PC-3 (cell line): ENCODE results near the gene FAM229A. TPM values are rescaled to one million over a fixed set of nuclear protein-coding genes. Genes with fewer than 3 reads are reported as not detected.

ENCODE experiments used
- ATAC-seq: fragments of 200-7000 bp; cut with Tn5 transposase; 2 replicates; pipeline ENCODE4 v1.9.1; 2020; ENCODE audit warnings: mild to moderate bottlenecking, moderate library complexity
- BruUV-seq: library from RNA; stranded (reverse); fragments of 400-500 nt; replicated peaks from 2 replicates; lab custom pipeline; 2021; lab: Mats Ljungman, UMichigan
- CTCF ChIA-PET: fragments of 300-600 bp; sonication (Branson Sonifier 250); formaldehyde crosslinking; loops from one replicate; lab custom pipeline; 2022; ENCODE audit warnings: antibody characterized with exemption; lab: Charles Lee
- POLR2A ChIA-PET: fragments of 300-600 bp; sonication (Branson Sonifier 250); formaldehyde crosslinking; loops from one replicate; lab custom pipeline; 2022; ENCODE audit warnings: antibody characterized with exemption; ENCODE audit not compliant: unreplicated experiment; lab: Charles Lee
- DNase-seq: peaks from one replicate; pipeline ENCODE4 v3.0.0-alpha.2; 2015
- H2AFZ ChIP-seq: fragments of 300-600 bp; sonication (generic); 2 replicates; pipeline ENCODE4 v1.6.0; 2016; ENCODE audit warnings: antibody characterized with exemption, low read length
- H3F3A ChIP-seq: fragments of 300-600 bp; sonication (generic); one replicate; pipeline ENCODE4 v1.6.0; 2017; ENCODE audit warnings: antibody characterized with exemption, low read length, control low read depth, mild to moderate bottlenecking; ENCODE audit not compliant: unreplicated experiment
- H3K27ac ChIP-seq: fragments of 300-600 bp; sonication (generic); 2 replicates; pipeline ENCODE4 v1.5.1; 2016; ENCODE audit warnings: mild to moderate bottlenecking, low read length
- H3K27me3 ChIP-seq: fragments of 300-600 bp; sonication (generic); 2 replicates; pipeline ENCODE4 v1.6.1; 2016; ENCODE audit warnings: low read length, mixed read lengths
- H3K36me3 ChIP-seq: fragments of 300-600 bp; sonication (generic); 2 replicates; pipeline ENCODE4 v1.6.1; 2016; ENCODE audit warnings: low read depth, mixed run types, low read length, mixed read lengths
- H3K4me1 ChIP-seq: fragments of 300-600 bp; sonication (generic); 2 replicates; pipeline ENCODE4 v1.5.1; 2016; ENCODE audit warnings: low read length; ENCODE audit not compliant: insufficient read depth
- H3K4me2 ChIP-seq: fragments of 300-600 bp; sonication (generic); 2 replicates; pipeline ENCODE4 v1.6.0; 2016; ENCODE audit warnings: low read length
- H3K4me3 ChIP-seq: fragments of 300-600 bp; sonication (generic); 2 replicates; pipeline ENCODE4 v1.5.1; 2016; ENCODE audit warnings: mild to moderate bottlenecking, low read length, mixed read lengths
- H3K79me2 ChIP-seq: fragments of 300-600 bp; sonication (generic); 2 replicates; pipeline ENCODE4 v1.6.1; 2017; ENCODE audit warnings: low read length, mixed read lengths
- H3K9ac ChIP-seq: fragments of 300-600 bp; sonication (generic); 2 replicates; pipeline ENCODE4 v1.6.0; 2016; ENCODE audit warnings: mild to moderate bottlenecking, low read length
- H3K9me2 ChIP-seq: fragments of 300-600 bp; sonication (generic); replicated peaks from 2 replicates; pipeline ENCODE4 v1.6.1; 2016; ENCODE audit warnings: mixed run types, low read length, mixed read lengths
- H3K9me3 ChIP-seq: fragments of 300-600 bp; sonication (generic); 2 replicates; pipeline ENCODE4 v1.6.1; 2016; ENCODE audit warnings: low read length, mixed read lengths
- H4K20me1 ChIP-seq: fragments of 300-600 bp; sonication (generic); 2 replicates; pipeline ENCODE4 v1.6.1; 2016; ENCODE audit warnings: low read length, mixed read lengths
- EZH2 ChIP-seq: fragments of 300-600 bp; sonication (generic); IDR thresholded peaks from one replicate; pipeline ENCODE4 v1.6.1; 2017; ENCODE audit warnings: antibody characterized with exemption, mild to moderate bottlenecking, low read length; ENCODE audit not compliant: unreplicated experiment
- EZH2phosphoT487 ChIP-seq: fragments of 300-600 bp; sonication (generic); IDR thresholded peaks from 2 replicates; pipeline ENCODE4 v1.6.1; 2018; ENCODE audit warnings: mild to moderate bottlenecking, antibody characterized with exemption, low read length, borderline replicate concordance
- intact Hi-C: fragments of 100-400 bp; cut with micrococcal nuclease; formaldehyde crosslinking; loops from 2 replicates; pipeline ENCODE4 v1.9.0; 2023
- total RNA-seq: library from RNA; depleted of rRNA; stranded (reverse); fragments of >200 nt; gene quantifications from 2 replicates; pipeline ENCODE4 v1.2.3, GENCODE V29; 2014
- TF ChIP-seq, protein P1 (sequence below): fragments of 300-600 bp; sonication (generic); conservative IDR thresholded peaks from 2 replicates; pipeline ENCODE4 v1.5.1; 2017; ENCODE audit warnings: antibody characterized with exemption, low read depth, mild to moderate bottlenecking, low read length

The FAM229A gene
- total RNA-seq, 1 experiment from 2014 or later, result 3.0 TPM

GRCh38 chr1:32393832-32394140, 31.5 kb upstream of the FAM229A start:
- H3K9me2 ChIP-seq, result no peaks in the 10 kb centered on the region
- H3K27me3 ChIP-seq, result no peaks in the 10 kb centered on the region
- TSS peak; percentile 76 for BruUV-seq
- ChIA-PET CTCF (no interaction called here), POLR2A (interaction anchor here (1.3 kb wide), 1 partner anchor 58 kb away, joined by 4 read pairs; the partner anchor contains the start of gene MARCKSL1)
- ATAC-seq (peak; percentile 37), DNase-seq (peak; percentile 31)
- H3K4me3 ChIP-seq, result peak overlapping the region; percentile 87
- H3K79me2 ChIP-seq, result peaks cover 43% of the 10 kb centered on the region
- H3K9ac ChIP-seq, result peak overlapping the region; percentile 83
- peaks cover 14% of the 10 kb centered on the region for H3K4me1 ChIP-seq
- peak overlapping the region; percentile 91 for H3K4me2 ChIP-seq
- H3K36me3 ChIP-seq, result peaks cover 11% of the 10 kb centered on the region; the same call in 1 of the 2 replicates
- H3K27ac ChIP-seq, result peak overlapping the region; percentile 51
- no peaks in the 10 kb centered on the region for H3K9me3 ChIP-seq
- H4K20me1 ChIP-seq, result 0 out of 2 replicates have a peak, but pooled peaks cover 3% of the 10 kb centered on the region
- H3F3A ChIP-seq, result no peaks in the 10 kb centered on the region
- intact Hi-C loops, result loop anchor here (1.0 kb wide), 1 partner anchor 42 kb away; no protein-coding TSS in a partner anchor
- H2AFZ ChIP-seq, result peak overlapping the region; percentile 82
- TF ChIP-seq EZH2 (no peak), EZH2phosphoT487 (no peak)
- TF ChIP-seq, protein P1, sequence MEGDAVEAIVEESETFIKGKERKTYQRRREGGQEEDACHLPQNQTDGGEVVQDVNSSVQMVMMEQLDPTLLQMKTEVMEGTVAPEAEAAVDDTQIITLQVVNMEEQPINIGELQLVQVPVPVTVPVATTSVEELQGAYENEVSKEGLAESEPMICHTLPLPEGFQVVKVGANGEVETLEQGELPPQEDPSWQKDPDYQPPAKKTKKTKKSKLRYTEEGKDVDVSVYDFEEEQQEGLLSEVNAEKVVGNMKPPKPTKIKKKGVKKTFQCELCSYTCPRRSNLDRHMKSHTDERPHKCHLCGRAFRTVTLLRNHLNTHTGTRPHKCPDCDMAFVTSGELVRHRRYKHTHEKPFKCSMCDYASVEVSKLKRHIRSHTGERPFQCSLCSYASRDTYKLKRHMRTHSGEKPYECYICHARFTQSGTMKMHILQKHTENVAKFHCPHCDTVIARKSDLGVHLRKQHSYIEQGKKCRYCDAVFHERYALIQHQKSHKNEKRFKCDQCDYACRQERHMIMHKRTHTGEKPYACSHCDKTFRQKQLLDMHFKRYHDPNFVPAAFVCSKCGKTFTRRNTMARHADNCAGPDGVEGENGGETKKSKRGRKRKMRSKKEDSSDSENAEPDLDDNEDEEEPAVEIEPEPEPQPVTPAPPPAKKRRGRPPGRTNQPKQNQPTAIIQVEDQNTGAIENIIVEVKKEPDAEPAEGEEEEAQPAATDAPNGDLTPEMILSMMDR, result no peak

GRCh38 chr1:32393136-32393535, 30.9 kb upstream of the FAM229A start:
- H2AFZ ChIP-seq, result no peak overlapping the region
- intact Hi-C loops, result no loop called here
- H3K4me2 ChIP-seq, result peak overlapping the region; percentile 91
- H3K9me2 ChIP-seq, result no peaks in the 10 kb centered on the region
- TF ChIP-seq EZH2, result no peak
- TF ChIP-seq, protein P1, result no peak
- TF ChIP-seq EZH2phosphoT487, result no peak
- H3K4me3 ChIP-seq, result peak overlapping the region; percentile 87
- peak overlapping the region; percentile 83 for H3K9ac ChIP-seq
- ChIA-PET POLR2A (no interaction called here), CTCF (no interaction called here)
- H4K20me1 ChIP-seq, result 0 out of 2 replicates have a peak, but pooled peaks cover 3% of the 10 kb centered on the region
- no peak overlapping the region for H3K27ac ChIP-seq
- DNase-seq (no peak), ATAC-seq (no peak)
- H3F3A ChIP-seq, result no peaks in the 10 kb centered on the region
- H3K79me2 ChIP-seq, result peaks cover 43% of the 10 kb centered on the region
- no peaks in the 10 kb centered on the region for H3K9me3 ChIP-seq
- H3K36me3 ChIP-seq, result peaks cover 11% of the 10 kb centered on the region; the same call in 1 of the 2 replicates
- H3K4me1 ChIP-seq, result peaks cover 14% of the 10 kb centered on the region
- no TSS peak for BruUV-seq
- no peaks in the 10 kb centered on the region for H3K27me3 ChIP-seq

- ATAC-seq, result no peak
- no peak overlapping the region for H2AFZ ChIP-seq
- no peak overlapping the region for H3K27ac ChIP-seq
- H3K36me3 ChIP-seq, result peaks cover 17% of the 10 kb centered on the region; the same call in 1 of the 2 replicates
- ChIA-PET POLR2A (no interaction called here), CTCF (no interaction called here)
- peak overlapping the region; percentile 91; the same call in 1 of the 2 replicates for H3K4me2 ChIP-seq
- H3K4me1 ChIP-seq, result peaks cover 14% of the 10 kb centered on the region
- BruUV-seq, result no TSS peak
- no peaks in the 10 kb centered on the region for H3K9me3 ChIP-seq
- intact Hi-C loops, result no loop called here
- TF ChIP-seq EZH2, result no peak
- no peak for TF ChIP-seq EZH2phosphoT487
- TF ChIP-seq, protein P1, result no peak
- H3K79me2 ChIP-seq, result peaks cover 43% of the 10 kb centered on the region
- H3K4me3 ChIP-seq, result no peak overlapping the region
- H3K27me3 ChIP-seq, result no peaks in the 10 kb centered on the region
- no peak overlapping the region for H3K9ac ChIP-seq
- H3F3A ChIP-seq, result no peaks in the 10 kb centered on the region
- no peaks in the 10 kb centered on the region for H3K9me2 ChIP-seq
- 0 out of 2 replicates have a peak, but pooled peaks cover 3% of the 10 kb centered on the region for H4K20me1 ChIP-seq
- DNase-seq, result no peak
Observed at GRCh38 chr1:32392325-32392724, 30.0 kb upstream of the FAM229A start.
